ENCODE data around the gene MAP7.

The MAP7 gene

GRCh38 chr6:136412410-136412809, 137.8 kb downstream of the MAP7 start:
- H3K9me3 ChIP-seq (ENCODE audit: control insufficient read depth, insufficient read depth, low read length): no peaks in the 10 kb centered on the region
- no peak overlapping the region for H3K4me3 ChIP-seq (ENCODE audit: low read length)
- H4K20me1 ChIP-seq (ENCODE audit: control insufficient read depth, insufficient read depth, low read depth, low read length): no peaks in the 10 kb centered on the region
- H3K9me2 ChIP-seq (replicated peaks; ENCODE audit: control insufficient read depth, low read length): no peaks in the 10 kb centered on the region
- no peaks in the 10 kb centered on the region for H3K27me3 ChIP-seq (ENCODE audit: control insufficient read depth, low read length)
- TF ChIP-seq CTCF (IDR thresholded peaks at IDR 0.05; ENCODE audit: low read depth, low read length, poor library complexity, severe bottlenecking) (no peak), EZH2phosphoT487 (IDR thresholded peaks at IDR 0.05; ENCODE audit: borderline replicate concordance, low read length) (no peak)
- H3K27ac ChIP-seq (ENCODE audit: low read depth, low read length): no peak overlapping the region
- H3K4me1 ChIP-seq (ENCODE audit: control insufficient read depth, low read length): no peaks in the 10 kb centered on the region
- H3K36me3 ChIP-seq (ENCODE audit: control insufficient read depth, low read length): no peaks in the 10 kb centered on the region
- H3K4me2 ChIP-seq (ENCODE audit: low read length): no peak overlapping the region
- no peaks in the 10 kb centered on the region for H3F3A ChIP-seq (ENCODE audit: control insufficient read depth, insufficient read depth)
- H3K79me2 ChIP-seq (ENCODE audit: control insufficient read depth, low read length): no peaks in the 10 kb centered on the region

DNA sequence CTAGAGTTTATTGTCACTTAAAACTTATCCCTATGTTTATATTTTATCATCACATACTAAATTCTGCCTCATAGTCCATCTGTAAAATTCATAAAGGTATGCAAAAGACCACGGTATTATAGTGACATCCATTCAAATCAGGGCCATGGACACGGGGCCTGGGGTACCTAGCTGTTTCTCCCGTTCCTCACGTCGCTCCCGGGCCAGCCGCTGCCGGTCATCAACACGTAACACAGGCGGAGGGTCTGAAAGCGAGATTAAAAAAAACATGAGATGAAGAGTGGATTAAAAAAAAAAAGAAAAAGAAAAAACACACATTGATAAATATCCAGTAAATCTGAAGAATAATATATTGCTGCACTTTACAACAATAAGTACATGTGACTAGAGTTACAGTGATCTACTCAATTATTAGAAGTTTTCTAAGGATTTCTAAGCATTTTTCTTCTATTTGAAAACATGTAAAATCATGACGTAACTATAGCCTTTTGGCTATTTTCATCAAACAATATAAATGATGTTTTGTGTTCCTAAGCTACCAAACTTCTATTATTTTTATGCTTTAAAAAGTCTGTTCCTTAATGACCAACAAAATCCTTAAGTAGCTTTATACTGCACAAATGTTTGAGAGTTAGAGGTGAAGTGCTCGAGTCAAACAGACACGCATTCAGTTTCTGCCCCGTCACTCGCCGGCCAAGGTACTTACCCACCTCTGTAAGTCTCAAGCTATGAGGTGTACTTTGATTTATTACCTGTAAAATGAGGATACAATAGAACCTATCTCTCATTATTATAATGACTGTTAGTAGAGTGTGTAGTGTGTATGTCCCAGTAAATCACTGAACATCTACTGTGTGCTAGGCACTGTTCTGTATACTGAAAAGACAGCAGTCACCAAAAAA, 138.5 kb downstream of the MAP7 start:
- TF ChIP-seq EZH2phosphoT487 (IDR thresholded peaks at IDR 0.05; ENCODE audit: borderline replicate concordance, low read length): no peak
- TF ChIP-seq CTCF (IDR thresholded peaks at IDR 0.05; ENCODE audit: low read depth, low read length, poor library complexity, severe bottlenecking): no peak
- H3K27me3 ChIP-seq (ENCODE audit: control insufficient read depth, low read length): no peaks in the 10 kb centered on the region
- H3K4me3 ChIP-seq (ENCODE audit: low read length): no peak overlapping the region
- H3K4me1 ChIP-seq (ENCODE audit: control insufficient read depth, low read length): no peaks in the 10 kb centered on the region
- H3K9me2 ChIP-seq (replicated peaks; ENCODE audit: control insufficient read depth, low read length): no peaks in the 10 kb centered on the region
- H3K4me2 ChIP-seq (ENCODE audit: low read length): no peak overlapping the region
- no peaks in the 10 kb centered on the region for H3K36me3 ChIP-seq (ENCODE audit: control insufficient read depth, low read length)
- H4K20me1 ChIP-seq (ENCODE audit: control insufficient read depth, insufficient read depth, low read depth, low read length): no peaks in the 10 kb centered on the region
- no peaks in the 10 kb centered on the region for H3K9me3 ChIP-seq (ENCODE audit: control insufficient read depth, insufficient read depth, low read length)
- H3K79me2 ChIP-seq (ENCODE audit: control insufficient read depth, low read length): no peaks in the 10 kb centered on the region
- H3K27ac ChIP-seq (ENCODE audit: low read depth, low read length): no peak overlapping the region
- H3F3A ChIP-seq (ENCODE audit: control insufficient read depth, insufficient read depth): no peaks in the 10 kb centered on the region

DNA sequence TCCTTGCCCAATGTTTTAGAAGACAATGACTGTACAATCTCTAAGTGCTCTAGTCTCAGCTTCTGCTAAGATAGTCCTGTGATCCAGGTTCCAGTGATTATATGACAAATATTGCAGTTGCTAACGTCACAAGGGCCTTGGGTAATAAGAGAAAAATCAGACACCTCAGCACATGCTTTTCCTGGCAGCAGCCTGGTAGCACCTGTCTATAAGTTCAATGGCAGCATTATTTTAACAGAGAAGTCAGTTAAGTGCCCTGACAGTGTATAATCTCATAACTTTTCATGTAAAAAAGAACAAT, 139.2 kb downstream of the MAP7 start:
- Histone ChIP-seq H3K36me3 (ENCODE audit: control insufficient read depth, low read length) (no peaks in the 10 kb centered on the region), H3F3A (ENCODE audit: control insufficient read depth, insufficient read depth) (no peaks in the 10 kb centered on the region), H3K9me3 (ENCODE audit: control insufficient read depth, insufficient read depth, low read length) (no peaks in the 10 kb centered on the region), H3K79me2 (ENCODE audit: control insufficient read depth, low read length) (no peaks in the 10 kb centered on the region), H3K27me3 (ENCODE audit: control insufficient read depth, low read length) (no peaks in the 10 kb centered on the region), H3K4me3 (ENCODE audit: low read length) (no peak overlapping the region), H3K27ac (ENCODE audit: low read depth, low read length) (no peak overlapping the region), H3K4me2 (ENCODE audit: low read length) (no peak overlapping the region), H4K20me1 (ENCODE audit: control insufficient read depth, insufficient read depth, low read depth, low read length) (no peaks in the 10 kb centered on the region), H3K4me1 (ENCODE audit: control insufficient read depth, low read length) (no peaks in the 10 kb centered on the region), H3K9me2 (replicated peaks; ENCODE audit: control insufficient read depth, low read length) (no peaks in the 10 kb centered on the region)
- no peak for TF ChIP-seq EZH2phosphoT487 (IDR thresholded peaks at IDR 0.05; ENCODE audit: borderline replicate concordance, low read length)
- TF ChIP-seq CTCF (IDR thresholded peaks at IDR 0.05; ENCODE audit: low read depth, low read length, poor library complexity, severe bottlenecking): no peak

Measured in DOHH2 (cell line).